8988T (cell line): Measurements from ENCODE around the gene LMOD1.
"Not testable (repeated sequence)": the region's sequence is repeated elsewhere in the genome, so short reads cannot be mapped to it uniquely, and the experiment has no call there.

Experiments used
- DNase-seq: peaks from one replicate; pipeline ENCODE4 v3.0.0; 2011

Gene LMOD1

DNA sequence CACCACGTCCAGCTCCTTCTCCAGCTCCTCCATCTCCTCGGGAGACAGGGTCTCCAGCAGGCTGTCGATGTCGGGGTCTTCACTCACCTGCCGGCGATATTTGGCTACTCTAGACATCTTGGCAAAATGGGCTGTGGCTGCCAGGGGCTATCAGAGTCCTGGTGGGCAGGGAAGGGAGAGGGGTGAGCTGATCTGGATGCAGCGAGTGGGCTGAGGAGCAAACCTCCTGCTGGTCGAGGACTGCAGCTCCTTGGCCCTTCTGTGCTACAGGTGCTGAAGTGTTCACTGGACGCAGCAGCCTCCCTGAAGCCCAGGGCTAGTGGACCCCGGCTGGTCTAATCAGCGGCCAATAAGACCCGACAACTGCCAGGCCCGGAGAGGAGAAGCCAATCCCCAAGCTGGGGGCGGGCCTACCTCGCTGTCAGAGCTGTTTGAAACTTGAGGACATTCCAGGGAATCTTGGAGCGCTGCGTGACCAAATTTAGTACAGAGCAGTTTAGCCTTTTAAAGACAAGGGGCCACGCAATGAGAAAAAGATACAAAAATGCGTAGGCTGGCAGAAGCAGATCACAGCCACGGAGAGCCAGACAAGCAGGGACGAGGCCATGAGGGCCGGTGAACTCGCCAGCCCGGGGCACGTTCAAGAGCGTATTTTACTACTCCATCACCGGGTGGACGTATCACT, at the start of gene LMOD1:
Gene LMOD1, minus strand, starts transcription at position 325 of the 685 bp plus-strand sequence. Its CDS starts 208 bp downstream, at position 117.
- DNase-seq = peak; percentile 59

DNA sequence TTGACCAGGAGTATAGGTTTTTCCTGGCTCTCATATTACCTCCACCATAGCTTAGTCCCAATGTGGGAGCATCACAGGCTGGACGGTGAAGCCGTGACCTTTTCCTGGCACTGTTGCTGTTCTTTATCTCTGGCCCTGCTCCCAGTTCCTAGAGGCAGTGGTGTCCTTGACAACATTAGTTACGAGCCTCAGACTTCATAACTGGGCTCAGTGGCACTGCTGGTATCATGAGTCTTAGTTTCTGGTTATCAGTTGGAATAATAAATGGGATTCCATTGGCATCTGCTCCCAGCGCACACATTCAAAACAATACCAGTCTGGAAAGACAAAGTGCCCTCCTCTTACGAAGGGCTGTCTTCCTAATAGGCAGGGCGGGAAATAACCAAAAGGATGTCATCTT, 44.1 kb upstream of the LMOD1 start:
- no peak for DNase-seq

DNA sequence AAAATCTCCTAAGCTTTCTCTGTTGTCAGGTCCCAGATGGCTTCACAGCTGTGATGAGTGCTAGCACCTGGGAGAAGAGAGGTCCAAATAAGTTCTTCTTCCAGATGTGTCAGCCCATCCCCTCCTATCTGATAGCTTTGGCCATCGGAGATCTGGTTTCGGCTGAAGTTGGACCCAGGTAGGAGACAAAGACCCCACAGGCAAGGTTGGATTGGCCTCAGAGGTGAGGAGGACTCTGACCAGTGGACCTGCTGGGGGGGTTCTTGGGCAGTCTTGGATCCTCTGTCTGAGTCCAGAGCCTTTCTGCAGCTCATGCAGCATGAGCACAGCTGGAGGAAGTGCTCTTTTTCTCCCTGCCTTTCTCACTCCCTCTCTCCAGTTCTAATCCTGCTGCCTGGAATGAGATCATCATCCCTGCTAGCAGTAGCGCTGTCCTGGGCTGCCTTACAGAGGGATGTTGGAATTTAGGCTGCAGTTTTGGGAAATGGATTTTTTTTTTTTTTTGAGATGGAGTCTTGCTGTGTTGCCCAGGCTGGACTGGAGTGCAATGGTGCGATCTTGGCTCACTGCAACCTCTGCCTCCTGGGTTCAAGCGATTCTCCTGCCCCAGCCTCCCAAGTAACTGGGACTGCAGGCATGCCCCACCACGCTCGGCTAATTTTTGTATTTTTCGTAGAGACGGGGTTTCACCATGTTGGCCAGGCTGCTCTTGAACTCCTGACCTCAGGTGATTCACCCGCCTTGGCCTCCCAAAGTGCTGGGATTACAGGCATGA, 43.2 kb upstream of the LMOD1 start:
- DNase-seq = no peak

DNA sequence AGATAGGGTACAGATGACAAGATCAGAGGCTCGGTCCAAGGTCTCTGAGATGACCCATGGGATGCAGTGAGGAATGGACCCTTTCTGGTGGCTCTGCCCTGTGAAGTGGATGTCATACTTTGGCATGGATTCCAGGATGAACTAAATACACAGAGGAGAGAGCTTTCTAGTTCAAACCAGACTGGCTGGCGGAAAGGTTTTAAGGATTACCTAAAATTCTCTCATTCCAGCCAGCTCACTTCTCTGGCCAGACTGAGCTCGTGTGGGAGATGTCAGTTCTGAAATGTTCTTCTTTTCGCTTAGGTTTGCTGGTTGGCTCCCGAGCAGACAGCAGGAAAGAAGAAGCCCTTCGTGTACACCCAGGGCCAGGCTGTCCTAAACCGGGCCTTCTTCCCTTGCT, 42.3 kb upstream of the LMOD1 start:
- no peak for DNase-seq

DNA sequence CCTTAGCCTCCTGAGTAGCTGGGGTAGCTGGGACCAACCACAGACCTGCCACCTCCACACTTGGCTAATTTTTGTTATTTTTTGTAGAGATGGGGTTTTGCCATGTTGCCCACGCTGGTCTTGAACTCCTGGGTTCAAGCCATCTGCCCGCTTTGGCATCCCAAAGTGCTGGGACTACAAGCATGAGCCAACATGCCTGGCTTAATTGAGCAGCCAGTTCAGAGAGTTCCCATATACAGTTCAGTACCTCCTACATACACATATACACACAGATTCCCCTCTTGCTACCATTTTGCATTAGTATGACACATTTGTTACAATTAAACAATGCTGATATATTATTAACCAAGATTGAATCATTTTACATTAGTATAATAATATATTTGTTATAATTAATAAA, 39.0 kb upstream of the LMOD1 start:
- no peak for DNase-seq

DNA sequence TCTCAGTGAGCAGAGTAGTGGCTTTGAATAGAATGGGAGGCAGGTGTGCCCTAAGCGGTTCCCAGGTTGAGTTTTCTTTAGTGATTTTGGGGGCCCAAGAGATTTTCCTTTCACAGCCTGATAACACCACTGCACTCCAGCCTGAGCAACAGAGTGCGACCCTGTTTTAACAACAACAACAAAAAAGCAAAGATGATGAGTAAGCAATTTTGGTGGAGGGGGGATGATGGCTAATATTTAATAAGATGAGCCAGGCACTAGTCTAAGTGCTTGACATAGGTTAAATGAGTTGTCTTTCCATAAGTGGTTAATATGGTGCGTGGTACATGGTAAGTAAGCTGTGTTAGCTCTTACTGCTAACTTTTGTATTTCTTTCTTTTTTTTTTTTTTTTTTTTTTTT, 38.1 kb upstream of the LMOD1 start:
- no peak for DNase-seq

DNA sequence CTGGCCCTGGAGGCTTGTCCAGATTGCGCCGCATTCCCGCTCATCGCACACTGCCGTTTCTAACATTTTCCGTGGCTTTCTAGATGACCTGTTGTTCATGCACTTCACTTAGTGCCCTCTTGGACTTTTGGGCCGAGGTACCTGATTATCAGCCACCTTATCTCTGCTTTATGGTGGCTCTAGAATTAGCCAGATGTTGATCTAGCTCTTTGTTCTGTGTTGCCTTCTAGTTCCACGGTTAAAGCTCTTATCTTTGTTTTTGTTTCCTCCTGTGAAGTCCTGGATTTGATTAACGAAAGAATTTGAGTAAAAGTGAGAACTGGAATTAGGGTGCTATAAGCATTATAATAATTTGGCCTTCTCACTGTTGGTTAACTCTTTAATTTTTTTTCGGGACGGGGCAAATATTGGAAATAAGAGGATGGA, 37.0 kb upstream of the LMOD1 start:
- DNase-seq = no peak

DNA sequence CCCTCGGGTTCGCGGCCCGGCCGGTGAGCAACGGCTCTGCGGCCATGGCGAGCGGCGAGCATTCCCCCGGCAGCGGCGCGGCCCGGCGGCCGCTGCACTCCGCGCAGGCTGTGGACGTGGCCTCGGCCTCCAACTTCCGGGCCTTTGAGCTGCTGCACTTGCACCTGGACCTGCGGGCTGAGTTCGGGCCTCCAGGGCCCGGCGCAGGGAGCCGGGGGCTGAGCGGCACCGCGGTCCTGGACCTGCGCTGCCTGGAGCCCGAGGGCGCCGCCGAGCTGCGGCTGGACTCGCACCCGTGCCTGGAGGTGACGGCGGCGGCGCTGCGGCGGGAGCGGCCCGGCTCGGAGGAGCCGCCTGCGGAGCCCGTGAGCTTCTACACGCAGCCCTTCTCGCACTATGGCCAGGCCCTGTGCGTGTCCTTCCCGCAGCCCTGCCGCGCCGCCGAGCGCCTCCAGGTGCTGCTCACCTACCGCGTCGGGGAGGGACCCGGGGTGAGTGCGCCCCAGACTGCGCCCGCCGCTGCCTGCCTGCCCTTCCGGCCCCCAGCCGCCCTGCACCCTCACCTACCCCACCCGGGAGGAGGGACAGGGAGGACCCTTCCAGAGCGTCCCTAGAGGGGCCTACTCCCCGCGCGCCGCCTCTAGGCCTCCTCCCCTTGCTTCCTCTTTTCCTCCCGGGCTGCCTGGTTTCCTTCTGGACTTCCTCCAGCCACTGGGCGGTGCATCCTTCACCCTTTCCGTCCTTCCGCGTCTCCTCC, 36.5 kb upstream of the LMOD1 start, which contains the start of gene RNPEP:
Gene RNPEP, plus strand, starts transcription at position 26 of the 757 bp plus-strand sequence. Its CDS starts 19 bp downstream, at position 45.
- DNase-seq = peak; percentile 80

DNA sequence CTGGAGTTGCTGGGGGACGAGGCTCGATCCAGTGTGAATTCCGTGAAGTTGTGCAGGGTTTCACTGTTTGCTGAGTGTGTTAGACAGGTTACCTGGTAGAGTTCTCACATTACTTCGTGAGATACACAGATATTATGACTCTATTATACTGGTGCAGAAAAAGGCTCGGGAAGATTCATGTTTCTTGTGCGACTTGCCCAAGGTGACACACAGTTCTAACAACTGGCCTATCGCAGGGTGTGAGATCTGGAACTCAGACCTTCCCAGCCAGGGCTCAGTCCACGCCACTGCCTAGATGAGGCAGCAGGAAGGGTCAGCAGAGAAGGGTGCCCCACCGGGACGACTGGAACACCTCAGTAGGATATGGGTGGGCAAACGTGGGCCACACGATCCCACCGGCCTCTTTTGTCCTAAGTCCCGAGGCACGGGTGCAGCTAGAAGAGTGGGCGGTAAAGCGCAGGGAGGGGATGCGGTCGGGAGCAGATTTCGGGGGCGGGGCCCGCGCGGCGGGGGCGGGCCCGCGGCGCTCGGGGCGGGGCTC, 35.8 kb upstream of the LMOD1 start:
- DNase-seq = peak; percentile 75

DNA sequence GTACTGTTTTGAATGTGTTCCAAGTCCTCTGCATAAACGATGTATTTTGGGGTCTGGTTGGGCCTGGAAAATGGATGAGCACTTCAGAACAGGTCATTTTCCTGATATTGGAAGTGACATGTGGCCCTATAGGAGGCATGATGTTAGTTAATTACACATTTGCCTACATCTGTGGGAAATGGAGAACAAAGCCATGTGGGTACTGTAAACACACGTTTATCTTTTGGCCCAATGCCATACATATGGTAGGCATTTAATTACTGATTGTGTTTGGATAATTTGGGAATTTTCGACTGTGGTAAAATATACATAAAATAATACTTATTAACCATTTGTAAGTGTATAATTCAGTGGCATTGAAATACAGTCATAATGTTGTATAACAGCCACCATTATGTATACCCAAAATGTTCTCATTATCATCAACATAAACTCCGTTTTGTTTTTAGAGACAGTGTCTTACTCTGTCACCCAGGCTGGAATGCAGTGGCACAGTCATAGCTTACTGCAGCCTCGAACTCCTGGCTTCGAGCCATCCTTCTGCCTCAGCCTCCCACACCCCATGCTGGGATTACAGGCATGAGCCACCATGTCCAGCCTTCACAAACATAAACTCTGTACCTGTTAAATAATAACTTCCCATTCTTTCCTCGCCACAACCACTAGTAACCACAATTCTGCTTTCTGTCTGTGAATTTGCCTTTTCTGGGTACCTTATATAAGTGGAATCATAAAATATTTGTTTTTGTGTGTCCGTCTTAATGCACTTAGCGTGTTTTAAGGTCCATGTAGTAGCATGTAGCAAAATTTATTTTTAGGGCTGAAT, 24.2 kb upstream of the LMOD1 start:
- no peak for DNase-seq

DNA sequence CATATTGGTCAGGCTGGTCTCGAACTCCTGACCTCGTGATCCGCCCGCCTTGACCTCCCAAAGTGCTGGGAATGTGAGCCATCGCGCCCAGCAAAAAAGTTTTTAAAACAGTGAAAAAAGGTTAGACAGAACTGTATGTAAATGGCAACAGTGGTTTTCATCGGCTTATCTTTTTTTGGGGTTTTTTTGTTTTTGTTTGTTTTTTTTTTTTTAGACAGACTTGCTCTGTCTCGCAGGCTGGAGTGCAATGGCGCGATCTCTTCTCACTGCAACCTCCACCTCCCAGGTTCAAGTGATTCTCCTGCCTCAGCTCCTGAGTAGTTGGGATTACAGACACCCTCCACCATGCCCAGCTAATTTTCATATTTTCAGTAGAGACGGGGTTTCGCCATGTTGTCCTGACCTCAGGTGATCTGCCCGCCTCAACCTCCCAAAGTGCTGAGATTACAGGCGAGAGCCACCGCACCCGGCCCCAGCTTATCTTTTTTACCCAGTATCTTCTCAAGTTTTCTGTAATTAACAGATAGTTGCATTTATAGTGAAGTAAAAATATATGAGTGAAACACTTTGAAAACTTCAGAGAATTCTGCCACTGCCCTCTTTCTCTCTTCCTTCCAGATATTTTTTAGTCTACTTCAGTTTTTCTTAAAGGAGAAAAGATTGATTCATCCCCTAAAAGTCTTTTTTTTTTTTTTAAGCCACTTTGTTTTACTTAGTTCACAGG, 22.0 kb upstream of the LMOD1 start:
- no peak for DNase-seq

DNA sequence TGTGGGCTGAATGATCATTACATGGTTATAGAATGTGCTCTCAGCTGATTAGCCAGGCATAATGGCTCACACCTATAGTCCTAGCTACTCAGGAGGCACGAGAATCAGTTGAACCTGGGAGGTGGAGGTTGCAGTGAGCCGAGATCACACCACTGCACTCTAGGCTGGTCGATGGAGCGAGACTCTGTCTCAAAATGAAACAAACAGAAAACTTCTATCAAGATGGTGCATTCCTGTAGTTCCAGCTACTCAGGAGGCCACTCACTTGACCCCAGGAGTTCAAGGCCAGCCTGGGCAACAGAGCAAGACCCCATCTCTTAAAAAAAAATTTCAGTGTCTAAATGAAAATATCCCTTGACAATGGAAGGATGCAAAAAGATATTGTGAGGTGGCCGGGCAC, 19.8 kb upstream of the LMOD1 start:
- no peak for DNase-seq

DNA sequence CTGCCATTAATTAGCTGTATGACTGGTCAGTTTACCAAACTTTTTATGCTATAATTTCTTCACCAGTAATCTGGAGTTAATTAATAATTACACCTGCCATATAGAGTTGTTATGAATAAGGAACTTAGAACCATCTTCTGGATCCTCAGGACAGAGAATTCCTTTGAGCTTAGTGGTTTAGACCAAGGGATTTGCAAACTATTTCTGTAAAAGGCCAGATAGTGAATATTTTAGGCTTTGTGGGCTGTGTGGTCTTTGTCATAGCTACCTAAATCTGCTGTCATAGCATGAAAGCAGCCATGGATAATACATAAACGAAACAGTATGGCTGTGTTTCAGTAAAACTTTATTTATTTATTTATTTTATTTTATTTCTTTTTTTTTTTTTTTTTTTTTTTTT, 17.9 kb upstream of the LMOD1 start:
- DNase-seq = no peak

DNA sequence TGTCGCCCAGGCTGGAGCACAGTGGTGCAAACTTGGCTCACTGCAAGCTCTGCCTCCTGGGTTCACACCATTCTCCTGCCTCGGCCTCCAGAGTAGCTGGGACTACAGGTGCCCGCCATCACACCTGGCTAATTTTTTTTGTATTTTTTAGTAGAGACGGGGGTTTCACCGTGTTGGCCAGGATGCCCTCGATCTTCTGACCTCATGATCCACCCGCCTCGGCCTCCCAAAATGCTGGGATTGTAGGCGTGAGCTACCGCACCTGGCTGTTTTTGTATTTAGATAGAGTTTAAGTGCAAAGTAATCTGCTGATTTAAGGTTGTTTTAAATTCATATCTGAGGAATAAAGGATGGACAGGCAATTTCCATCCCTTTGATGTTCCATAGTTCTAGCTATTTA, 16.0 kb upstream of the LMOD1 start:
- not testable (repeated sequence) for DNase-seq

DNA sequence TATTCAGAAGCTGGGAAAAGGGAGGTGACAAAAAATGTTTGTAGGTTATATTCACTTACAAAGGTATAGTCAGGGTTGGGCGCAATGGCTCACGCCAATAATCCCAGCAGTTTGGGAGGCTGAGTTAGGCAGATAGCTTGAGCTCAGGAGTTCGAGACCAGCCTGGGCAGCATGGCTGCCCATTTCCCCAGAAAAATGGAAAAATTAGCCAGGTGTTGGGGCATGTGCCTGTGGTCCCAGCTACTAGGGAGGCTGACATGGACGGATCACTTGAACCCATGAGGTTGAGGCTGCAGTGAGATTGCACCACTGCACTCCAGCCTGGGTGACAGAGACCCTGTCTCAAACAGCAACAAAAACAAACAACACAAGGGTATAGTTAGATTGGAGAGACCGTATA, 12.0 kb upstream of the LMOD1 start:
- no peak for DNase-seq

DNA sequence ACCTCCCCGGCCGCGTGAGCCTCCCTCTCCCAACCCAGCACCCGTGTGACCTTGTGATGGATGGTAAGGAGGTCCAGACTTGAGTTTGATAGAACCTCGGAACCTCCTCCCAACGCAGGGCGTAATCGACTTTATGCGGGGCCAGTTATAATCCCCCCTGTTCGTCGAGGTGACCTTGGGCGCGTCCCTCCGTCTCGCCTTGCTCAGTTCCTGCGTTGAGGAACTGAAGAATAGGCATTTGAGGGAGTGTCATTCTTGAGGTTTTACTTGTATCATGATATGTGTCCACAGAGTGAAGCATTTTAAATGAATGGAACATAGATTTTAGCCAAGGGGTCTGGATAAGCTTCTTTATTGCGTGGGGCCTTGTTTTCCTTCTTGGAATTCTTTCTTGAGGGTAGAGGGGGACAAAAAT, 9.4 kb upstream of the LMOD1 start:
- no peak for DNase-seq

DNA sequence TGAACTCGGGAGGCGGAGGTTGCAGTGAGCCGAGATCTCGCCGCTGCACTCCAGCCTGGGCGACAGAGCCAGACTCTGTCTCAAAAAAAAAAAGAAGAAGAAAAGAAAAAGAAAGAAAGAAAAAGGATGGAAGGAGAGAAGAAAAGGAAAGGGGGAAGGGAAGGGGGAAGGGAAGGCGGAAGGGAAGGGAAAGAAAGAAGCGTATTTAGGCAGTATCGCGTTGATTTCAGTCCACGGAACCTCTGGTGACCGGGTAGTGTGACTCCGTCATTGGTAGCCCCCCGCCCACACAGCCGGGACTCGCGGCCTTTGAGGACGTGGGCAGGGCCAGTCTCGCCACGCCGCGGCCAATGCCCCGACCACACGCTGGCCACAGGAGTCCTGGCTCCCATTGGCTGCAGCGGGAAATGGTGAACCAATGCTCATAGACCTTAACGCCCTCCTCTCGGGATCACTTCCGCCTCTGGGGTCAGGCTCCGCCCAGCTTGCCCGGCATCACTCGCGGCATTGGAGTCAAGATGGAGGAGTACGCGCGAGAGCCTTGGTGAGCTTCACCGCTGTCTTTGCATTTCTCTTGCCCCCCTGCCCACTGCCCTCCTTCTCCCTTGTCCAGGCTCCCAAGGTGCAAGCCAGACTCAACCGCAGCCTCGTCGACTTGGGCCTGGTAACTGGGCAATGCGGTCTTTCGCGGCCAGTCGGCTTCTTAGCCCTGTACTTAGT, 8.8 kb upstream of the LMOD1 start, which contains the start of gene TIMM17A:
Gene TIMM17A, plus strand, starts transcription at position 495 of the 720 bp plus-strand sequence. Its CDS starts 24 bp downstream, at position 519.
- peak; percentile 61 for DNase-seq

DNA sequence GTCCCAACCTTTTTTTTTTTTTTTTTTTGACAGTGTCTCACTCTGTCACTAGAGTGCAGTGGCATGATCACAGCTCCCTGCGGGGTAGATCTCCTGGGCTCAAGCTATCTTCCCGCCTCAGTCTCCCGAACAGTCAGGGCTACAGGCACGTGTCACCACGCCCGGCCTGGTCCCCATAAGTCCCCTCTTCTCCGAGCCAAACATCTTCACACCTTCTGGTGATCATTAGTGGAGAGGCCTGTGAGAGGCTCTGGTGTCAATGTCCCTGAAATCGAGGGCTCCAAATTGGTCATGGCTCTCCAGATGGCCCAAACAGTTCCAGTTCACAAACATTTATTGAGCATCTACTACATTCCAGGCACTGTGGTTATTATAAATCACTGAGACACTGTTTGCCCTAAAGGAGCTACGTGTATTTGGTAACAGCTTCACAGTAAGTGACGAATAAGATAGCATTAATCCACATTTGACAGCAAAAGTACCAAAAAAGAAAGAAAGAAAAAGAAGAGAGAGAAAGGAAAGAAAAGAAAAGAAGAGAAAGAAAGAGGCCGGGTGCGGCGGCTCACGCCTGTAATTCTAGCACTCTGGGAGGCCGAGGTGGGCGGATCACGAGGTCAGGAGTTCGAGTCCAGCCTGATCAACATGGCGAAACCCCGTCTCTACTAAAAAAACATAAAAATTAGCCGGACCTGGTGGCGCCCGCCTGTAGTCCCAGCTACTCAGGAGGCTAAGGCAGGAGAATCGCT, 8.1 kb upstream of the LMOD1 start:
- no peak for DNase-seq

DNA sequence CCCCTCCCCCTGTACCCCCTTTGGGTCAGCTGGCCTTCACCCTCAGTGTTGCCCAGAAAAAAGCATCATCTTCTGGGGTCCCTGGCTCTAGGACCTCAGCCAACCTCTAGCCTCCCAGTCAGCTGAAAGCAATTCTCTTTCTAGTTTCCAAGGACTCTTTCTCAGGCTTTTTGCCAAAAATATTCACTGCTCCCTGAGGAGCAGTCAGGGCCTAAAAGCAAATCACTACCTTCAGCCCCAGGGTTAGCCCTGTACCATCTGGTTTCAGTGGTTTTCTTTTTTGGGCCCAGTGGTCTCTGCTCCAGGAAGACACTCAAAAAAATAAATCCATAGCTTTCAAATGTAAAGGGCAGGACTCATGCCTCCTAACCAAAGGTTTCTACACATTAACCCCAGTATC, 3.1 kb upstream of the LMOD1 start:
- DNase-seq = no peak

DNA sequence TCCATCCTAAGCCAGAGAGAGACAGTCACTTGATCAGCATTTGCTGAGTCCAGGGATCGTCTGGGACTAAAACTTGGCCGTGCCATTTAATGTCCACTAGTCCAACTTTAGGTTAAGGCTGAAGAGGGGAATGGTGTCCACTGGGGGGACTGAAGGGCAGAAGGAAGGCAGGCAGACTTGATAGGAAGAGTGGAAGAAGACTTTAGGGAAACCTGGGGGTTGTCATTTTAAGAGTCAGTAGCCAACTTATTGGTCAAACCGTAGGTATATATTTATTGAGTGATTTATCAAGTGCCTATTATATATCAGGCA, 1.3 kb upstream of the LMOD1 start:
- DNase-seq = no peak
